Common myeloid progenitor, CD34-positive (primary cell): ENCODE data around the gene NFKBIB.
"Not testable (repeated sequence)": the region's sequence is repeated elsewhere in the genome, so short reads cannot be mapped to it uniquely, and the experiment has no call there.

ENCODE experiments used
- CTCF ChIA-PET: fragments of 350-600 bp; sonication (Branson Sonifier 250); formaldehyde crosslinking; loops from one replicate; lab custom pipeline; 2021; ENCODE audit warnings: antibody characterized with exemption; lab: Charles Lee
- POLR2A ChIA-PET: fragments of 350-600 bp; sonication (Branson Sonifier 250); formaldehyde crosslinking; loops from one replicate; lab custom pipeline; 2021; ENCODE audit warnings: antibody characterized with exemption; lab: Charles Lee
- DNase-seq, 3 donors: peaks; one replicate each; pipeline versions ENCODE4 v3.0.0 to v3.0.0-alpha.2; 2013
- H3K27ac ChIP-seq, 2 experiments: 1 replicate in 1 of 2; 2 replicates in 1 of 2; pipeline ENCODE4 v1.7.0; 2013; ENCODE audit warnings: inconsistent platforms in 2 of 2, low read length in 2 of 2, mild to moderate bottlenecking in 2 of 2, low read depth in 1 of 2, moderate library complexity in 1 of 2; ENCODE audit not compliant: severe bottlenecking in 2 of 2, insufficient read depth in 1 of 2, poor library complexity in 1 of 2
- H3K27me3 ChIP-seq, 5 experiments: replicated peaks in 2 of 5; 1 replicate in 3 of 5; 2 replicates in 2 of 5; pipeline versions ENCODE4 v1.6.1 to v1.7.0; 2013; ENCODE audit warnings: low read length in 4 of 5, mild to moderate bottlenecking in 2 of 5, moderate library complexity in 2 of 5, inconsistent platforms in 1 of 5; ENCODE audit not compliant: insufficient read depth in 5 of 5, control insufficient read depth in 4 of 5
- H3K36me3 ChIP-seq, 4 experiments: 1 replicate in 2 of 4; 2 replicates in 2 of 4; pipeline versions ENCODE4 v1.6.1 to v1.7.0; 2013; ENCODE audit warnings: low read length in 3 of 4, control low read depth in 1 of 4, mild to moderate bottlenecking in 1 of 4; ENCODE audit not compliant: control insufficient read depth in 4 of 4, insufficient read depth in 4 of 4
- H3K4me1 ChIP-seq, 4 experiments: 1 replicate in 3 of 4; 2 replicates in 1 of 4; pipeline versions ENCODE4 v1.6.1 to v1.7.1; 2013; ENCODE audit warnings: low read length in 3 of 4, mild to moderate bottlenecking in 3 of 4, control low read depth in 1 of 4, inconsistent platforms in 1 of 4, moderate library complexity in 1 of 4; ENCODE audit not compliant: control insufficient read depth in 4 of 4, insufficient read depth in 4 of 4; ENCODE audit errors: control extremely low read depth in 1 of 4
- H3K4me3 ChIP-seq, 7 experiments: 1 replicate in 4 of 7; 2 replicates in 3 of 7; pipeline versions ENCODE4 v1.5.1 to v1.7.0; 2013; ENCODE audit warnings: mild to moderate bottlenecking in 7 of 7, low read length in 6 of 7, moderate library complexity in 6 of 7, inconsistent platforms in 2 of 7, low read depth in 2 of 7, control low read depth in 1 of 7; ENCODE audit not compliant: insufficient read depth in 4 of 7, control insufficient read depth in 1 of 7; ENCODE audit errors: extremely low read depth in 1 of 7
- H3K9me3 ChIP-seq, 5 experiments: 1 replicate in 4 of 5; 2 replicates in 1 of 5; pipeline versions ENCODE4 v1.6.1 to v1.7.1; 2013; ENCODE audit warnings: low read length in 4 of 5, mild to moderate bottlenecking in 2 of 5, inconsistent platforms in 1 of 5, low read depth in 1 of 5, moderate library complexity in 1 of 5; ENCODE audit not compliant: control insufficient read depth in 4 of 5, insufficient read depth in 2 of 5; ENCODE audit errors: control extremely low read depth in 1 of 5
- WGBS: methylation state at CpG from one replicate; pipeline ENCODE4 v1.1.5; 2013; ENCODE audit not compliant: insufficient coverage; 5-methylcytosine and 5-hydroxymethylcytosine counted together

NFKBIB gene

DNA sequence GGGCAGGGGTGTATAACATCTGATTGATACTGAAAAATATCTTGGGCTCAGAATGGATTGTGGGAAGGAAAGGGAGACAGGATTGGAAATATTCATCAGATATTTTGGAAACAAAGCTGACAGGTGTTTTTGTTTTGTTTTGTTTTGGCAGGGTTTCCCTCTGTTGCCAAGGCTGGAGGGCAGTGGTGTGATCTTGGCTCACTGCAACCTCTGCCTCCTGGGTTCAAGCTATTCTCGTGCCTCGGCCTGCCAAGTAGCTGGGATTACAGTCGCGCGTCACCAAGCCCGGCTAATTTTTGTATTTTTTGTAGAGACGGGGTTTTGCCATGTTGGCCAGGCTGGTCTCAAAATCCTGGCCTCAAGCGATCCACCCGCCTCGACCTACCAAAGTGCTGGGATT is 26.4 kb upstream of the NFKBIB start:
- H3K36me3 ChIP-seq, H3K27me3 ChIP-seq, H3K27ac ChIP-seq, POLR2A ChIA-PET, DNase-seq, H3K9me3 ChIP-seq, H3K4me3 ChIP-seq: not testable (repeated sequence)
- CTCF ChIA-PET, result interaction anchor here (0.9 to 3.2 kb wide), 3 partner anchors 10 to 104 kb away, joined by 3 to 20 read pairs (median 3); no protein-coding TSS in a partner anchor
- WGBS, result 99% methylated on average over 10 of the region's 10 CpGs
- H3K4me1 ChIP-seq, result peaks cover 0 to 41% (median 30%) of the 10 kb centered on the region in 4 experiments

DNA sequence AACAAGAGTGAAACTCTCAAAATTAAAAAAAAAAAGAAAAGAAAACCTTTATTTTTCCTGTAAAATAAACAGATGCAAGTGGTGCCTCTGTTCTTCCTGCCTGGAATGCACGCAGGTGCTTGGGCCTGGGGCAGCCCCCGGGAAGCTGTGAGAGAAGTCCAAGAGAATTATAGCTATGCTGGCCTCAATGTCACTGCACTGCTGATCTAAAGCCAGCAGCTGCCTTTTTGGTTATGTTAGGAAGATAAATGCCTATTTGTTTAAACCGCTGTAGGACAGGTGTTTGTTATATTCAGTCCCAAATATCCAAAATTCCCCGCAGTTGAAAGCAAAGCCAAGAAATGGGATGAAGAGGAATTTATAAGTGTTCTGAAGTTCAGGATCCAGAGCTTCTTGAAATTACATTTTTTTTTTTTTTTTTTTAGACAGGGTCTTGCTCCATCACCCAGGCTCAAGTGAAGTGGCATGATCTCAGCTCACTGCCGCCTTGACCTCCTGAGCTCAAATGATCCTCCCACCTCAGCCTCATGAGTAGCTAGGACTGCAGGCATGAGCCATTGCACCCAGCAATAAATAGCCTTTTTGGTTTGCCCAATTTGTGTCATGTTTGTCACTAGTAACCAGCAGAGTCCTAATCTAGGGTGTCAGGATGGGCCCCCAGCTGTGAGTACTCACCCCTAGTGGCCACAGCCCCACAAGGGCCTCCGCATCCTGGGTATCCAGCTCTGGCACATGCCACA is 23.9 kb upstream of the NFKBIB start:
- no peak overlapping the region for H3K4me3 ChIP-seq
- no peaks in the 10 kb centered on the region for H3K27me3 ChIP-seq
- peaks cover 0 to 43% (median 22%) of the 10 kb centered on the region in 4 experiments for H3K4me1 ChIP-seq
- WGBS, result 100% methylated on average over 3 of the region's 6 CpGs
- no peak overlapping the region for H3K27ac ChIP-seq
- POLR2A ChIA-PET, result interaction anchor here (0.7 kb wide), 1 partner anchor 482 kb away, joined by 13 read pairs; no protein-coding TSS in a partner anchor
- DNase-seq, result peak in 1 of 3 donors; percentile 31
- CTCF ChIA-PET, result interaction anchor here (0.5 to 3.8 kb wide), 7 partner anchors 9 to 405 kb away, joined by 3 to 20 read pairs (median 8); partner anchors contain the start of genes MRPS12 and SARS2
- peaks cover 0 to 7% (median 0%) of the 10 kb centered on the region in 4 experiments for H3K36me3 ChIP-seq
- no peaks in the 10 kb centered on the region for H3K9me3 ChIP-seq

DNA sequence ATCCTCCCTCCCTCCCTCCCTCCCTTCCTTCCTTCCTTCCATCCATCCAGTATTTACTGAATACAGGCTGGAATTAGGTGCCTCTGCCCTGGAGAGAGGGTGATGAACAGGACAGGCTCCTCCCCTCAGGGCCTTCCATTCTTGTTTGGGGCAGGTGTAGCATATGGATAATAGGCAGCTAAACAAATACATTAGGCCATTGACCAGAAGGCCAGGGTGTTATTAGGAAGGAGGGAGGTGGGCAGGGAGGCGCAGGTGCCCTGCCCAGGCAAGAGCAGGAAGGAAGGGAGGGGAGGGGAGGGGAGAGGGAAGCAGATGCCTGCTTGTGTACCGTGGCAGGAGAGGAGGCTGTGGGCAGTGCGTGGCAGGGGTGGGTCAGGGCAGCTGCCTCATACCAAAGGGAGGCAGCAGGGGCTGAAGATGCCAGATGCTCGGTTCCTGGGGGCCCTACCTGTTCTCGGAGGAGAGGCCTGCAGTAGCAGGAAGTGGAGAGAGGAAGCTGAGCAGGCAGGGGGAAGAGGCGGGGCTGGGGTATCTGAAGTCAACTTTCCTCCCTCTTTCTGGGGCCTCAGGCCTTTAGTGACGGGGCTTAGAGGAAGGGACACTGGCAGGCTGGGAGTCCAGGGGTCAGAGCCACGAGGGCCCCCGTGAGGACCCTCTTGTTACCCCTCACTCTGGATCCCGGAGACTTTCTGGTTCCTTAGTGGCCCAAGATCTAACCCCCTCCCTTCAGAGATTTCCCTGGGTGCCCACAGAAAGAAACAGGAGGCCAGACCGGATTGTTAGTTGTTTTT is 21.8 kb upstream of the NFKBIB start, which contains the start of gene RINL:
TSS of gene RINL (minus strand) at position 495 of the 794 bp plus-strand sequence. CDS start 1,533 bp downstream, outside the sequence.
- peaks cover 0 to 42% (median 23%) of the 10 kb centered on the region in 4 experiments for H3K4me1 ChIP-seq
- WGBS, result 0% methylated on average over 6 of the region's 11 CpGs
- CTCF ChIA-PET, result interaction anchor here (1.1 to 3.8 kb wide), 8 partner anchors 8 to 52 kb away, joined by 3 to 17 read pairs (median 6); partner anchors contain the start of genes MRPS12 and SARS2
- no peaks in the 10 kb centered on the region for H3K9me3 ChIP-seq
- H3K27me3 ChIP-seq, result no peaks in the 10 kb centered on the region
- H3K27ac ChIP-seq, result peak within 1 kb of the TSS; percentile 52 to 85
- peaks cover 0 to 7% (median 6%) of the 10 kb centered on the region in 4 experiments for H3K36me3 ChIP-seq
- peak within 1 kb of the TSS in 5 of 7 experiments; percentile 34 to 66 (median 54) for H3K4me3 ChIP-seq
- POLR2A ChIA-PET, result interaction anchor here (0.5 to 2.0 kb wide), 3 partner anchors 9 to 40 kb away, joined by 3 to 5 read pairs (median 3); partner anchors contain the start of gene HNRNPL
- DNase-seq, result peak; percentile 44 to 92 (median 87)

DNA sequence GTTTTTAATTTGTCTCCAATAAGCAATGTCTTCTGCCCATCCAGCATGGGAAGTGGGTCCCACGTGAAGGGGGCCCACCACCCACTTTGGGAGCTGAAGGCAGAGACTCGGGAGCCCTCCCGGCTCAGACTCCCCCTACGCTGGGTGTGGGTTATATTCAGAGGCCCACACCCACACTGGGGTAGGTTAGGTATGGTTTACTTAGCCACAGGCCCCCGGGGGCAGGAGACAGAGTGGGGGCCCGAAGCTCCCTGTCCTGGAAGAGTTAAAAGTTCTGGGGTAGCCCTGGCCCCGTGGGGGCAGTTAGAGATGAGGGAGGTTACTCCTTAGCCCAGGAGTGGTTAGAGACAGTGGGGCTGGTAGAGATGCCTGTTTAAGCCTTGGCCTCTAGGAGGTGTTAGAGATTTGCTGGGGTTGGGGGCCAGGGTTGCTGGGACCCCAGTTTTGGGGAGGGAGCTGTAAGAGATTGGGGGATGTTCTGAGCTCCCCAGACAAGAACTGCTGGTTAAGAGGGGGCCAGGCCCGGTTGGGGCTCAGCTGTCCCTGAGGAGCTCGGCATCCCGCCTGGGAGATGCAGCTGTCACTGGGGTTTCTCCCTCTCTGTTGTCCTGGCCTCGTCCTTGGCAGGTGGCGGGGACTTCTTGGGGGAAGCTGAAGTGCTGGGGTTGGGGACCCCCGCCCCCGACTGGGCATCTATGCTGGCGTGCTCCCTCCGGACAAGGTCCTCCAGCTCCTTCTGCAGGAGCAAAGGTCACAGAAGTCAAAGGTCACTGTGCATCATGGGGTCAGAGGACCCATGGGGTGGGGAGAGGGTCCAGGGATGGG is 21.0 kb upstream of the NFKBIB start:
- WGBS, result 73% methylated on average over 12 of the region's 16 CpGs
- POLR2A ChIA-PET, result interaction anchor here (2.0 kb wide), 1 partner anchor 9 kb away, joined by 5 read pairs; no protein-coding TSS in a partner anchor
- peak overlapping the region; percentile 52 to 85 for H3K27ac ChIP-seq
- DNase-seq, result no peak
- H3K4me3 ChIP-seq, result peak overlapping the region in 5 of 7 experiments; percentile 34 to 66 (median 54)
- H3K36me3 ChIP-seq, result peaks cover 3 to 11% (median 7%) of the 10 kb centered on the region in 4 experiments
- no peaks in the 10 kb centered on the region for H3K27me3 ChIP-seq
- H3K9me3 ChIP-seq, result no peaks in the 10 kb centered on the region
- H3K4me1 ChIP-seq, result peaks cover 0 to 39% (median 23%) of the 10 kb centered on the region in 4 experiments
- CTCF ChIA-PET, result interaction anchor here (0.8 to 3.8 kb wide), 10 partner anchors 9 to 52 kb away, joined by 3 to 17 read pairs (median 4); partner anchors contain the start of genes MRPS12 and SARS2

DNA sequence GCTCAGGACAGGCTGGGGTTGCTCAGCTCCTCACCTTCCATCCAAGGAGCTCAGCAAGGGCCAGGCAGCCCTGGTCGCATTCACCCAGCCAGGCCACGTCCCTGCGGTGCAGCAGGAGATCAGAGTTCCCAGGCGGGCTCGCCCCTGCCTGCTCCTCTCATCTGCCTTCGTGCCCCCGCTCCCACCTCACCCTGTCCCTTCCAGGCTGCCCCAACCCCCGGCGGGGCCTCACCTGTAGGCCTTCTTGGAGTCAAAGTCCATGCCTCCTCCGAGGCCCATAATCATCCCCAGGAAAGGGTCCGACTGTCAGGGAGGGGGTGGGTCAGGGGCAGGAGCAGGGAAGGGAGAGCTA is 20.4 kb upstream of the NFKBIB start:
- Histone ChIP-seq H3K4me3 (peak overlapping the region in 1 of 7 experiments; percentile 54), H3K27ac (peak overlapping the region in 1 of 2 experiments; percentile 85), H3K27me3 (no peaks in the 10 kb centered on the region), H3K36me3 (peaks cover 3 to 11% (median 7%) of the 10 kb centered on the region in 4 experiments), H3K9me3 (no peaks in the 10 kb centered on the region), H3K4me1 (peaks cover 0 to 39% (median 23%) of the 10 kb centered on the region in 4 experiments)
- ChIA-PET CTCF (interaction anchor here (0.8 to 3.8 kb wide), 8 partner anchors 8 to 87 kb away, joined by 3 to 17 read pairs (median 4); partner anchors contain the start of genes MRPS12 and SARS2), POLR2A (interaction anchor here (2.0 kb wide), 1 partner anchor 10 kb away, joined by 5 read pairs; no protein-coding TSS in a partner anchor)
- DNase-seq, result no peak
- 86% methylated on average over 8 of the region's 11 CpGs for WGBS
